Right kidney (tissue), 9 donors: ENCODE data around the gene HOXA1.

Source experiments
- DNase-seq: peaks from one replicate; pipeline ENCODE4 v3.0.0-alpha.2; 2016
- long read RNA-seq, 8 donors: transcript quantifications; one replicate each; lab custom pipeline, GENCODE V29; 2026

Gene HOXA1
- long read RNA-seq, donor 1, partial matches to known transcripts: 0 of 4 reads
- long read RNA-seq, donor 1, other reads (novel, unspliced or antisense): 0 of 4 reads
- long read RNA-seq, donor 2: 0 reads
- long read RNA-seq, donor 3: 0 reads
- long read RNA-seq, donor 4, partial matches to known transcripts: 0 of 2 reads
- long read RNA-seq, donor 4, other reads (novel, unspliced or antisense): 0 of 2 reads
- long read RNA-seq, donor 5, partial matches to known transcripts: 0 of 1 reads
- long read RNA-seq, donor 5, other reads (novel, unspliced or antisense): 0 of 1 reads
- long read RNA-seq, donor 6, partial matches to known transcripts: 0 of 1 reads
- long read RNA-seq, donor 6, other reads (novel, unspliced or antisense): 0 of 1 reads
- long read RNA-seq, donor 7, partial matches to known transcripts: 0 of 1 reads
- long read RNA-seq, donor 7, other reads (novel, unspliced or antisense): 0 of 1 reads
- long read RNA-seq, donor 8, partial matches to known transcripts: 0 of 2 reads
- long read RNA-seq, donor 8, other reads (novel, unspliced or antisense): 0 of 2 reads

- peak; percentile 86 for DNase-seq
Measured at GRCh38 chr7:27095897-27096767, at the start of gene HOXA1. Gene HOXA1 (minus strand): TSS chr7:27096000. CDS start chr7:27095912, 88 bp downstream.

DNA sequence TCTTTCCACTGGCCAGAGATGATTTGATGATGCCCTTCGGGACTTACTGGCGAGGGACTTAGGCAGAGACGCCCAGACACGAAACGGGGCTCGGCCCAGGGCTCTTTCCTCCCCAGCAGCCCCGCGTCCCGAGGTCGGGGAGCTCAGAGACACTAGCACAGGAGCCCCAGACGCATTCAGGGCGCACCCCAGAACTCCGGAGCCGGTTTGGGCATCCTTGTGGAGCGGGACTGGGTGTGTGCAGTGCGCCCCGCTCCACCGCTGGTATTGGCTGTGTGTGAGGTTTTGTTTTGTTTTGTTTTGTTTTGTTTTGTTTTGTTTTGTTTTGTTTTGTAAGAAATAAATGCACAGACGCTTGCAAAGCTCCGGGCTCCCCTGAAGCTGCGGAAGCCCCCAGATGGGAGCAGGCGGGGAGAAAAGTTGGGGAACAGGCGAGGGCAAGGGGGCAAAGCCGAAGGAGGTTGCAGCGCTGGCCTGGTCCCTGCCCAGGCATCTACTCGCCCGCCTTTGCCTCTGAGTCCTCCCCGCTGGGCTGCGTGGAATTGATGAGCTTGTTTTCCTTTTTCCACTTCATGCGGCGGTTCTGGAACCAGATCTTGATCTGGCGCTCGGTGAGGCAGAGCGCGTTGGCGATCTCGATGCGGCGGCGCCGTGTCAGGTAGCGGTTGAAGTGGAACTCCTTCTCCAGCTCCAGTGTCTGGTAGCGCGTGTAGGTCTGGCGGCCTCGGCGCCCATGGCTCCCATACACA lies 49.5 kb upstream of the HOXA1 start:
- peak; percentile 76 for DNase-seq

DNA sequence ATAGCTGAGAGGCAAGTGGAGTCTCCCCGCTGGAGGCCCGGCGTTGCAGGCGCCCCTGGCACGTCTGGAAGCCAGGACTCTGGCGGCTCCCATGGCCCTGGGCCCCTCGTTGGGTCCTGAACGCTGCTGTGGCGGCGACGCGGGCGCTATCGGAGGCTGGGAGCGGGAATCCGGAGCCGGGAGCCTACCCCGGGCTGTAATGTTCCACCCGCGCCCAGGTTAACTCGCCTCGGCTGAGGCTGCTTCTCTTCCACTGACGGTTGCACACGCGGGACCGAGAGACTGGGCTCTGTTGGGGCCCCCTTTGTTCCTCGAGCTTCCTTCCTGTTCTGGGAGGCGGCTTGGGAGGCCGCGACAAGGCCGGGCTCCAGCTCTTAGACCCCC lies 49.0 kb upstream of the HOXA1 start:
- DNase-seq: peak; percentile 79

DNA sequence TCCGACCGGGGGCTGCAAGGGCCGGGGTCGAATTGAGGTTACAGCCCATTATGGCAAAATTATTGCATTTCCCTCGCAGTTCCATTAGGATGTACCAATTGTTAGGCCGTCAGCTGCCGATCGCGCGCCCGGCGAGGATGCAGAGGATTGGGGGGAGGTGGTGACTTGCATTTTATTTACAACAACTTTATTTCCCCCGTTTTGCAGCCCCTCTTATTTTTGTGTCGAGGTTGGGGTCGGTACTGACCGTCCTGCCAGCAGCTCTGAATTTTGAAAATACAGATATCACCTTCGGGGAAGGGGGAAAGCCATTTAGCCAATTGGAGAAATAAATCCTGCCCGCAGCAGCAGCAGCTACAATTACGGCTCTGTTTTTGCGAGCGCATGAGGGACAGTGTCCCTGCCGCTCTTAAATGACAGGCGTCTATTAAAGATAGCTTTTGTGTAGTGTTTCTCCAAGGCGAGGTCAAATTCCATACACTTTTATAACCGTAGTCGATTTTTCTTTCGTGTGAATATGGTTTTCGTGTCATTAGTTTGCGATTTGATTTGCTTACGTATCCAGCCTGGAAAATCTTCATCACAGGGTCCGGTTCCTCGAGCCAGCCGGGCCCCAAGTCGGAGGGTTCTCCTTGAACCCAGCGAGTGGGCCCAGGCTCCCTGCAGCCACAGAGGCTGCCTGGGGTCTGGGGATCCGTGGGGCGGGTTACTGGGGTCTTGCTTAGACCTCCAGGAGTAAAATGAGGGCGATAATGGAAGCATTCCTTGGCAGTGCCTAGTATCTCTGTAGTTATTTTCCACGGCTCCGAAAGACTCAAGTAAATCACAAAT lies 48.4 kb upstream of the HOXA1 start:
- no peak for DNase-seq

DNA sequence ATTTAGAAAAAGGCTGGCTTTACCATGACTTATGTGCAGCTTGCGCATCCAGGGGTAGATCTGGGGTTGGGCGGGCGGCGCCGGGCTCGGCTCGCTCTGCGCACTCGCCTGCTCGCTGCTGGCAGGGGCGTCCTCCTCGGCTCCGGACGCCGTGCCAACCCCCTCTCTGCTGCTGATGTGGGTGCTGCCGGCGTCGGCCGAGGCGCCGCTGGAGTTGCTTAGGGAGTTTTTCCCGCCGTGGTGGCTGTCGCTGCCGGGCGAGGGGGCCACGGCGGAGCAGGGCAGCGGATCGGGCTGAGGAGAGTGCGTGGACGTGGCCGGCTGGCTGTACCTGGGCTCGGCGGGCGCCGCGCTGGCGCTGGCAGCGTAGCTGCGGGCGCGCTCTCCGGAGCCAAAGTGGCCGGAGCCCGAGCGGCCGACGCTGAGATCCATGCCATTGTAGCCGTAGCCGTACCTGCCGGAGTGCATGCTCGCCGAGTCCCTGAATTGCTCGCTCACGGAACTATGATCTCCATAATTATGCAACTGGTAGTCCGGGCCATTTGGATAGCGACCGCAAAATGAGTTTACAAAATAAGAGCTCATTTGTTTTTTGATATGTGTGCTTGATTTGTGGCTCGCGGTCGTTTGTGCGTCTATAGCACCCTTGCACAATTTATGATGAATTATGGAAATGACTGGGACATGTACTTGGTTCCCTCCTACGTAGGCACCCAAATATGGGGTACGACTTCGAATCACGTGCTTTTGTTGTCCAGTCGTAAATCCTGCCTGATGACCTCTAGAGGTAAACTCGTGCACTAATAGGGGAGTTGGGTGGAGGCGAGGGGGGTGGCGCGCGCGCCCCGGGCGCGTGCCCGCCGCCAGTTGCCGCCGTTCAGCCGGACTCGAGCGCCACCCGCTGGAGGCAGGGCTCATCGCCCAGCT lies 47.5 kb upstream of the HOXA1 start, which contains the start of gene HOXA5:
Gene HOXA5 (minus strand): TSS at position 659 of the 927 bp plus-strand sequence. CDS start 74 bp downstream, at position 585.
- peak; percentile 90 for DNase-seq

DNA sequence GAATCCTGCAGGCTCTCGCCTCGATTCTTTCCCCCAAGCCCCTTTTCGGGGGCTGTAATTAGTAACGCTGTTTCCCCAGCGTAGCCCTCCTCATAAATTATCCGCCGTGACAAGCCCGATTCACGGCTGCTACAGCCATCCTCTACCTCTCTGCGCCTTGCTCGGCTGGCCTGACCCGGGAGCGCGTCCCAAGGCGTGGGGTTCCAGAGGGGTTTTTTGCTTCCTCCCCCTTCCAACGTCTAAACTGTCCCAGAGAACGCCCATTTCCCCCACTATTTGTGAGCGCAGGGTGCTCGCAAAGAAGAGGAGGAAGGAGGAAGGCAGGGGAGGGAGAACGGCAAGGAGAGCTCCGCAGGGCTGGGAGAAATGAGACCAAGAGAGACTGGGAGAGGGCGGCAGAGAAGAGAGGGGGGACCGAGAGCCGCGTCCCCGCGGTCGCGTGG lies 46.8 kb upstream of the HOXA1 start:
- peak; percentile 81 for DNase-seq

- peak; percentile 83 for DNase-seq
Measured at GRCh38 chr7:27141923-27142579, 46.3 kb upstream of the HOXA1 start.

DNA sequence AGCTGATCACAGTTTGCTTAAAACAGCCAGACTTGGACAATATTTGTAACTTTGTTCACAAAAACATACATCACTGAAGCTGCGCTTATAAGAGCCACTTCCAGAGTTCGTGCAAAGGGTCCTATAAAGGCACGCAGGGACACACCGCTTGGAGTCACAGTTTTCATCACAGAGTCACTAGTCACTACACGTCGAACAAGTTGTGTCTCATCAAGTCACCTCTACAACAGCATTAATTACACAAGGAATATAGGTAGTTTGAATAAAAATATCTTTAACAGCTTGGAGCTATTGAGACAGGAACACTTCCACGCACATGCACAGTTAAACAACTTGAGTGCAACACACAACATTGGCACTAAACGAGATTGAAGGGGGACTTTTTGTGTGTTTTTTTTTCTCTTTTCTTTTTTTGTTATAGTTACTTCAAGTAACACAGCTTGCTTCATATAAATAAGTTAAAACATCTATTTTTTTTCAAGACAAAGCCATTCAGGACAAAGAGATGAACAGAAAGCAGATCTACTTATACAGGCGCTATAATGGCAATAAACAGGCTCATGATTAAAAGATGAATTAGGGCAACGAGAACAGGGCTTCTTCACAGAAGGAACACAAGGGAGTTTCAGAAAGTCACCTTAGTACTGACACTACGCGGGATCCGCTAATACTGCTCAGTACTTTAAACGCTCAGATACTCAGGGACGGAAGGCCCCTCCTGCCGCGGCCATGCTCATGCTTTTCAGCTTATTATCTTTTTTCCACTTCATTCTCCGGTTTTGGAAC lies 45.5 kb upstream of the HOXA1 start:
- DNase-seq: no peak

DNA sequence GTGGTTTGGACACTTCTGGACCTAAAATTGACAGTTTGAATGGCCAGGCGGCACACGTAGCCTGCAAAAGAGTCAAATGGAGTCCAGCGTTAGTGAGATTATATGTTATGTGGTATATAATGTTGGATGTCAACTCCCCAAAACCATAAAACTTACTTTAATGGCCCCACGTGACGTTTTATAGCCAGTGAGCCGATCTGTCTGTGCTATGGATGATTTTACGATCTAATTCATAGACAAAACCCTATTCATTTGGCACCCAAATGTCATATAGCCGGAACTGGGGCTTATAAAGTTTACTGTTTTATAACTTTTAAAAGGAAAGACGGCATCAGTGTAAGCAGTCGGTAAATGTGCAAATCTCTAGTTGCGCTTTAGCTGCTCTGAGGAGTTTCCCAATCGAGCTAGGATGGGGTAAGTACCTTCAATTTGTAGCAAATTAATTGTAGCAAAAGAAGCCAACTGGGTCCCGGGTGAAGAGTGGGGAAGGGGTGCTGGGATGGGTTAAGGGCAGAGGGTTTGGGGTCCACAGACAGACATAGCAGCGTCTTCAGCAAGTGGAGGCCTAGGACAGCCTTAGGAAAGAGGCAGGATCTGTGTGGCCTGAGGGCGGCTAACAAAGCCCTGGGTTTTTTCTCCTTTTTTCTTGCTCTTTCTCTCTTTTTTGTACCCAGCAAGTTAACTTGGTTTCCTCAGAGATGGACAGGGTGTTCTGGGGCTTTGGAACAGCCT lies 44.5 kb upstream of the HOXA1 start:
- no peak for DNase-seq

- peak; percentile 88 for DNase-seq
Measured at GRCh38 chr7:27139334-27140125, 43.7 kb upstream of the HOXA1 start.

GRCh38 chr7:27138985-27139333 lies 43.2 kb upstream of the HOXA1 start:
- no peak for DNase-seq

GRCh38 chr7:27138472-27138871 lies 42.7 kb upstream of the HOXA1 start:
- no peak for DNase-seq

GRCh38 chr7:27137640-27138315 lies 42.0 kb upstream of the HOXA1 start:
- DNase-seq: no peak

- DNase-seq: no peak
Measured at GRCh38 chr7:27134392-27134791, 38.6 kb upstream of the HOXA1 start.

DNA sequence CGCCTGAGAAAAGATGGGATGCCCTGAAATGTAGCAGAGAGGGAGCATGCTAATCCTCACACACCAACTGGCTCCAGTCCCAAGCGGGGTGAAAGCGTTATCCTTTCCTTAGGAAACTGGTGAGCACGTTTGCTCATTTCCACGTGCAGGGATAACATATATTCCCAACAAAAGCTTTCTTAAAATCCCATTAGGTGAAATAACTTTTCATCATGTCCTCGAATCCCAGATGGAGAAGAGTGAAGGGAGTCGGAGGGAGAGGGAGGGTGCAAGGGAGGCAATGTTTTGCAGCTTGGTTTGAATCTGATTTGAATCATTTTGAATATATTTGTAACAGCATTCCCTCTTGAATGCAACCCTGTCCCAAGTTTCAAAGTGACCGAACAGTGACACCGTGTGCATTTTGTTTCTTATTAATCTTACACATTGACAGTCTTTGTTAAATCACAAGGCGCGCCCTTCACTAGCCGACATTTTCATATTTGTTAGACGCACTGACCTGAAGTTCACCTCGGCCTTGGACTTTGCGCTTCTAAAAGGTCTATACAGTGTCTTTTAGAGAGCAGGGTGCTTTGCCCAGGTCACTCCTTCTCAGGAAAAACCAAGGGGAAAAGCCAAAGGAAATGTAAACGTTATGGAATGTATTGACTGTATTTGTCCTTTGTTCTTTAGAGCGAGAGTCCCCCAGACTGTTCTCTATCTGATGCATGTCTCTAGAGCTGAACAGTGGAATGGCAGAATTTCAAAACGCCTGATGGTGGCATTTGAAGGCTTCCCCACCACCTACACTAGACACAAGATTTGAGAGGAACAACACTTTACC lies 37.8 kb upstream of the HOXA1 start:
- no peak for DNase-seq

GRCh38 chr7:27132978-27133377 lies 37.2 kb upstream of the HOXA1 start:
- DNase-seq: no peak
